ENCODE results near the gene RBMY1A1. TPM values are rescaled to one million over a fixed set of nuclear protein-coding genes. Genes with fewer than 3 reads are reported as not detected.
"Not testable (repeated sequence)": the region's sequence is repeated elsewhere in the genome, so short reads cannot be mapped to it uniquely, and the experiment has no call there.

Gene RBMY1A1
- not detected for polyA plus RNA-seq

DNA sequence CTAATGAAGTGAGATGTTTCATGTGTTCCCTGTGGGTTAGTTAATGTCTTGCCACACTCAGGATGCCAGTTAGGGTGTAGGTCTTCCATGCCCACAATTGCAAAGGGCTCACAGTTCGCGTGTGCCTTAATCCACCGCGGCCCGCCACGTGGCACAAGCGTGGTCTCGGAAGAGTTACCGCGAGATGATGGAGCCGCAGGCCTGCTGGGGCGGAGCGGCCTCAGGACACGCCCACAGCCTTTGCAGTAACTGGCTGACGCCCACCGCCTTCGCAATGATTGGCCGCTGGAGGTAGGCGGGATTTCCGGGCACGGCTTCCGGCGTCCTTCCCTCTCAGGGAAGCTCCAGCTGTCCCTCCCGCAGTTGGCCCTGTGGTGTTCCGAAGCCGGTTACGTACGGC lies at the start of gene RBMY1A1:
TSS of gene RBMY1A1 (plus strand) at position 301 of the 400 bp plus-strand sequence. CDS start 2,013 bp downstream, outside the sequence.
- not testable (repeated sequence) for DNase-seq; H3K4me1 Mint-ChIP-seq; H3K27me3 Mint-ChIP-seq (ENCODE audit: low read depth in 3 of 3); H3K36me3 Mint-ChIP-seq; H3K27ac Mint-ChIP-seq; H3K9me3 Mint-ChIP-seq; H3K4me3 Mint-ChIP-seq

- H3K27me3 Mint-ChIP-seq (ENCODE audit: low read depth in 3 of 3); H3K9me3 Mint-ChIP-seq; DNase-seq; H3K4me3 Mint-ChIP-seq; H3K36me3 Mint-ChIP-seq; H3K4me1 Mint-ChIP-seq; H3K27ac Mint-ChIP-seq: not testable (repeated sequence)
These were observed 23.6 kb upstream of the RBMY1A1 start, which contains the start of gene RBMY1B for GRCh38 chrY:21511038-21511437. TSS of gene RBMY1B (plus strand) at chrY:21511338. CDS start at chrY:21513351, 2,013 bp downstream.

GRCh38 chrY:21559316-21559984 lies 24.8 kb downstream of the RBMY1A1 start:
- H3K36me3 Mint-ChIP-seq; H3K27me3 Mint-ChIP-seq (ENCODE audit: low read depth in 3 of 3); H3K4me1 Mint-ChIP-seq; DNase-seq; H3K9me3 Mint-ChIP-seq; H3K27ac Mint-ChIP-seq; H3K4me3 Mint-ChIP-seq: not testable (repeated sequence)

GRCh38 chrY:21585449-21585848 lies 50.8 kb downstream of the RBMY1A1 start:
- peaks cover 0 to 2% (median 0%) of the 10 kb centered on the region in 6 donors for H3K9me3 Mint-ChIP-seq
- H3K36me3 Mint-ChIP-seq: no peaks in the 10 kb centered on the region
- no peak for DNase-seq
- H3K27ac Mint-ChIP-seq: no peak overlapping the region
- H3K4me1 Mint-ChIP-seq: no peaks in the 10 kb centered on the region
- H3K27me3 Mint-ChIP-seq (ENCODE audit: low read depth in 3 of 3): no peaks in the 10 kb centered on the region
- H3K4me3 Mint-ChIP-seq: no peak overlapping the region

- not testable (repeated sequence) for H3K27ac Mint-ChIP-seq; H3K4me1 Mint-ChIP-seq; H3K36me3 Mint-ChIP-seq; DNase-seq; H3K9me3 Mint-ChIP-seq; H3K27me3 Mint-ChIP-seq (ENCODE audit: low read depth in 3 of 3); H3K4me3 Mint-ChIP-seq
These were observed 51.8 kb downstream of the RBMY1A1 start for GRCh38 chrY:21586454-21586853.

GRCh38 chrY:21592059-21592458 lies 57.4 kb downstream of the RBMY1A1 start:
- H3K9me3 Mint-ChIP-seq: no peaks in the 10 kb centered on the region
- H3K36me3 Mint-ChIP-seq: no peaks in the 10 kb centered on the region
- no peak for DNase-seq
- no peak overlapping the region for H3K4me3 Mint-ChIP-seq
- H3K27ac Mint-ChIP-seq: no peak overlapping the region
- H3K4me1 Mint-ChIP-seq: no peaks in the 10 kb centered on the region
- H3K27me3 Mint-ChIP-seq (ENCODE audit: low read depth in 3 of 3): peaks cover 0 to 1% (median 0%) of the 10 kb centered on the region in 3 donors

- not testable (repeated sequence) for H3K4me3 Mint-ChIP-seq; H3K27me3 Mint-ChIP-seq (ENCODE audit: low read depth in 3 of 3); H3K27ac Mint-ChIP-seq; H3K4me1 Mint-ChIP-seq; H3K36me3 Mint-ChIP-seq; H3K9me3 Mint-ChIP-seq; DNase-seq
These were observed 61.6 kb downstream of the RBMY1A1 start for GRCh38 chrY:21596287-21596686.

Other genes with a start within 250 kb of the RBMY1A1 start
- not detected for gene RBMY1B, start 23.5 kb upstream of the RBMY1A1 start, polyA plus RNA-seq

All from immature natural killer cell (primary cell).